Measurements from ENCODE around the gene FOXRED1. TPM values are rescaled to one million over a fixed set of nuclear protein-coding genes. Genes with fewer than 3 reads are reported as not detected.

Gene FOXRED1
- total RNA-seq, 2 donors from 2014 or later = 19.9 to 63.4 TPM

GRCh38 chr11:126311401-126312291 lies 42.7 kb downstream of the FOXRED1 start:
- Histone ChIP-seq H3K4me3 (no peak overlapping the region), H3K27ac (no peak overlapping the region), H3K27me3 (no peaks in the 10 kb centered on the region), H3K9ac (ENCODE audit: low read depth in 2 of 2, low read length in 2 of 2) (no peak overlapping the region), H3K4me1 (peaks cover 4% of the 10 kb centered on the region), H3K36me3 (no peaks in the 10 kb centered on the region), H3K9me3 (no peaks in the 10 kb centered on the region)
- intact Hi-C loops (cut with DNase I) = loop anchor here (2.0 to 10.0 kb wide), 3 partner anchors 41 to 169 kb away; no protein-coding TSS in a partner anchor
- no peak for DNase-seq
- TF ChIP-seq CTCF (IDR thresholded peaks at IDR 0.05) = no peak

GRCh38 chr11:126312961-126313360 lies 44.0 kb downstream of the FOXRED1 start:
- Histone ChIP-seq H3K27me3 (no peaks in the 10 kb centered on the region), H3K9me3 (no peaks in the 10 kb centered on the region), H3K36me3 (no peaks in the 10 kb centered on the region), H3K9ac (ENCODE audit: low read depth in 2 of 2, low read length in 2 of 2) (no peak overlapping the region), H3K27ac (peak overlapping the region; percentile 52), H3K4me3 (no peak overlapping the region), H3K4me1 (peaks cover 4% of the 10 kb centered on the region)
- DNase-seq = peak; percentile 52
- intact Hi-C loops (cut with DNase I) = loop anchor here (5.0 to 10.0 kb wide), 2 partner anchors 39 to 122 kb away; no protein-coding TSS in a partner anchor
- no peak for TF ChIP-seq CTCF (IDR thresholded peaks at IDR 0.05)

- no peak overlapping the region for H3K27ac ChIP-seq
These were observed 44.9 kb downstream of the FOXRED1 start for GRCh38 chr11:126313826-126314225.

GRCh38 chr11:126317432-126317755 lies 48.4 kb downstream of the FOXRED1 start:
- Histone ChIP-seq H3K27ac (peak overlapping the region; percentile 60), H3K27me3 (no peaks in the 10 kb centered on the region), H3K9ac (ENCODE audit: low read depth in 2 of 2, low read length in 2 of 2) (no peak overlapping the region), H3K9me3 (no peaks in the 10 kb centered on the region), H3K36me3 (no peaks in the 10 kb centered on the region), H3K4me3 (no peak overlapping the region), H3K4me1 (peaks cover 3% of the 10 kb centered on the region)
- intact Hi-C loops (cut with DNase I) = loop anchor here (10.0 kb wide), 1 partner anchor 117 kb away; no protein-coding TSS in a partner anchor
- no peak for DNase-seq
- no peak for TF ChIP-seq CTCF (IDR thresholded peaks at IDR 0.05)

More at GRCh38 chr11:126313826-126314225, 44.9 kb downstream of the FOXRED1 start:
- intact Hi-C loops (cut with DNase I) = loop anchor here (5.0 to 10.0 kb wide), 2 partner anchors 38 to 121 kb away; no protein-coding TSS in a partner anchor
- no peak overlapping the region for H3K9ac ChIP-seq (ENCODE audit: low read depth in 2 of 2, low read length in 2 of 2)
- no peaks in the 10 kb centered on the region for H3K9me3 ChIP-seq
- H3K4me3 ChIP-seq = no peak overlapping the region
- peaks cover 4% of the 10 kb centered on the region for H3K4me1 ChIP-seq
- no peak for DNase-seq
- H3K27me3 ChIP-seq = no peaks in the 10 kb centered on the region
- H3K36me3 ChIP-seq = no peaks in the 10 kb centered on the region
- no peak for TF ChIP-seq CTCF (IDR thresholded peaks at IDR 0.05)

GRCh38 chr11:126317756-126318573 lies 49.0 kb downstream of the FOXRED1 start:
- Histone ChIP-seq H3K4me1 (no peaks in the 10 kb centered on the region), H3K36me3 (no peaks in the 10 kb centered on the region), H3K27ac (peak overlapping the region; percentile 60), H3K27me3 (no peaks in the 10 kb centered on the region), H3K9me3 (no peaks in the 10 kb centered on the region), H3K9ac (ENCODE audit: low read depth in 2 of 2, low read length in 2 of 2) (peak overlapping the region; percentile 37 to 62), H3K4me3 (no peak overlapping the region)
- peak; percentile 46 for DNase-seq
- no peak for TF ChIP-seq CTCF (IDR thresholded peaks at IDR 0.05)
- intact Hi-C loops (cut with DNase I) = loop anchor here (10.0 kb wide), 1 partner anchor 117 kb away; no protein-coding TSS in a partner anchor
